AG09309 (cell line): ENCODE results near the gene TMCC2.

Experiments
- DNase-seq: peaks from one replicate; pipeline ENCODE4 v3.0.0-alpha.2; 2010; ENCODE audit warnings: low read depth
- H3K4me3 ChIP-seq: 2 replicates; pipeline ENCODE4 v1.5.1; 2011; ENCODE audit warnings: mild to moderate bottlenecking, low read depth, low read length, moderate library complexity; ENCODE audit not compliant: control insufficient read depth
- TF ChIP-seq, protein P1 (sequence below): IDR thresholded peaks from 2 replicates; pipeline ENCODE4 v1.5.1; 2011; ENCODE audit warnings: mild to moderate bottlenecking, low read depth, low read length, inconsistent platforms; ENCODE audit not compliant: insufficient read depth, control insufficient read depth; ENCODE audit errors: missing control alignments

Gene TMCC2

DNA sequence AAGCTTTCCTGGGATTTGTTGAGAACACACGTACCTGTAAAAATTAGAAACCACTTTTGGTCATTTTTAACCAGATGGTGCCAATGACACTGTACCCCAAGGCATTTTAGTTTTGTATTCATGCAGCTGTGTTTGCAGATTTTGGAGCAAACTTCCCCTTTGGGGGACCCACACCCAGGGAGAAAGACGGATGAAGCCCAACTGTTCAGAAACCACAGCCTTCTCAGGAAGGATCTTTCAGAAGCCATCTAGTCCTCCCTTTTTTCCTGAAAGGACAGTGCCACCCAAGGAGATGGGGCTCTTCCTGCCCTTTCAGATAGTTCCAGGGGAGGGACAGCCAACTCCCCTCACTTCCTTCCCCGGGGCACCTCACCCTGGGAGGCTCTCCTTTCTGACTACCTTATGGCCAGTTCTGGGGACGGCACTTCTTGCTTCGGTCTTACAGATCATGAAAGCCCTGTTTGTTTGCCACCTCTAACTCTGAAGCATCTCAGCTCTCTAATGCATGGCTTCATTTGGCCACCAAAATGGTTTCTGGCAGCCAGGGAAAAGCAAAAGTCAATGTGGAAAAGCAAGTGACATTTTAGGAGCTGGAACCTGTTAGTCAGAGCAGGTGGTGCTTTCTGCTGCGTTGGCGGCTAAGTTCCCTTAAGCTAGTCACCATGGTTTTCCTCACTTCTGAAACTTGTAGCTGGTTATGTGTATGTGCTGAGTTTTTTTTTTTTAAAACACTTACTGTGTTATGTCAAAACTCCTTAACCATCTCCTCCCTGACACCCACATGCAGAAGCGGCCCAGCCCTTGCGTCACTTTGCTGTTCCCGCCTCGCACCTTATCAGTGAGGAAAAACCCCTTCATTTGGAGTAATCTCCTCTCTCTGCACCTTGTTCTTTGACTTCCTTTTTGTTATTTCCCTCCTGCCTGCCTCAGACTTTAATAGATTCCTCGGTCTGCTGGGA lies 10.1 kb downstream of the TMCC2 start:
- TF ChIP-seq, protein P1, sequence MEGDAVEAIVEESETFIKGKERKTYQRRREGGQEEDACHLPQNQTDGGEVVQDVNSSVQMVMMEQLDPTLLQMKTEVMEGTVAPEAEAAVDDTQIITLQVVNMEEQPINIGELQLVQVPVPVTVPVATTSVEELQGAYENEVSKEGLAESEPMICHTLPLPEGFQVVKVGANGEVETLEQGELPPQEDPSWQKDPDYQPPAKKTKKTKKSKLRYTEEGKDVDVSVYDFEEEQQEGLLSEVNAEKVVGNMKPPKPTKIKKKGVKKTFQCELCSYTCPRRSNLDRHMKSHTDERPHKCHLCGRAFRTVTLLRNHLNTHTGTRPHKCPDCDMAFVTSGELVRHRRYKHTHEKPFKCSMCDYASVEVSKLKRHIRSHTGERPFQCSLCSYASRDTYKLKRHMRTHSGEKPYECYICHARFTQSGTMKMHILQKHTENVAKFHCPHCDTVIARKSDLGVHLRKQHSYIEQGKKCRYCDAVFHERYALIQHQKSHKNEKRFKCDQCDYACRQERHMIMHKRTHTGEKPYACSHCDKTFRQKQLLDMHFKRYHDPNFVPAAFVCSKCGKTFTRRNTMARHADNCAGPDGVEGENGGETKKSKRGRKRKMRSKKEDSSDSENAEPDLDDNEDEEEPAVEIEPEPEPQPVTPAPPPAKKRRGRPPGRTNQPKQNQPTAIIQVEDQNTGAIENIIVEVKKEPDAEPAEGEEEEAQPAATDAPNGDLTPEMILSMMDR = no peak
- H3K4me3 ChIP-seq = no peak overlapping the region
- DNase-seq = no peak

DNA sequence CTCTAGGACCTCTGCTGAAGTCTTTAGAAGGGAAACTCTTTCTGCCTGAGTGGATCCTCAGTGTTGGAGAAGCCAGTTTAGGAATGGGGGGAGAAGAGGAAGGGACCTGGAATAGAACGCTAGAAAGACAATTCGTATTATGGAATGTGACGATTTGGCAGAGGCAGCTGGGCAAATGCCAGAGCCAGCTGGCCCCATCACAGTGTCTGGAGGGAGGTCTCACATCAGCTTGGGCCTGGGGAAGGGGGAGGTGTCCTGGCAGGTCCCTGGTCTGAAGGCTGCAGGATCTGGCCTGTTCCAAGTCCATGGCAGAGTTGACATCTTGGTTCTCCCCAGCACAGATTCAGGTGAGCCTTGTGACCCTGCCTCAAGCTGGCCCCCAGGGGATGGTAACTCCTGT lies 11.3 kb downstream of the TMCC2 start:
- TF ChIP-seq, protein P1 = no peak
- H3K4me3 ChIP-seq = no peak overlapping the region
- DNase-seq = no peak

DNA sequence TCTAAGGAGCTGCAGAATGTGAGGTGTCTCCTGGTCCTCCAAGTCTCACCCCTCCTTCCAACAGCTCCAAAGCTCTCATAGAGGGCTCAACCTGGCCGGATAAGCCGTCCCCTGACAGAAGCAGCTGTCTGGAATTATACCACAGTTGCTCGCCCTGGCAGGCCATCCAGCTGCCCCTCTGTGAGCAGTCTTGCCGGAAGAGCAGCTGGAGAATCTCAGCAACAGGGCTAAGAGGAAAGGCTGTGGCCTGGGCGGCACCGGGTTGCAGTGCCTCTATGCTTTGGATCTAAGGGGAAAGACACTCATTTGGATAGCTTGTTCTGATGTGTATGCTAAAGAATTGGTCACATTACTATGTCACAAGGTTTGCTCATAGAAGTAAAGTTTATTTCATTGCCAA lies 12.4 kb downstream of the TMCC2 start:
- no peak overlapping the region for H3K4me3 ChIP-seq
- DNase-seq = no peak
- TF ChIP-seq, protein P1 = no peak

DNA sequence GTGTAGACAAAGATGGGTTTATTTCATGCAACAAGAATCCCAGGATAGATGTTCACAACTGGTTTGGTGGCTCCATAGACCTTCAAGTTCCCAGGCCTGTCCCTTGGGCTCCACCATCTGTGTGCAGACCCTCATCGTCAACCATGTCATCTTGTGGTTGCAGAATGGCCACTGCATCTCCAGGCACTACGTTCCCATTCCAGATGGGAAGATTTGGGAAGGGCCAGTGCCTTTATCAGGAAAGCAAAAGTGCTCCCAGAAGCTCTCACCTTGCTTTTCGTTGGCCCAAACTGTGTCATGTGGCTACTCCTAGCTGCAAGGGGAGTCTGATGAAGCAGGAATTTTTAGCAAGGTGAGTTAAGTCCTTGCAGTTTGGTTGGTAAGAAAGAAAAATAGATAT lies 12.8 kb downstream of the TMCC2 start:
- no peak for DNase-seq
- TF ChIP-seq, protein P1 = no peak
- no peak overlapping the region for H3K4me3 ChIP-seq

DNA sequence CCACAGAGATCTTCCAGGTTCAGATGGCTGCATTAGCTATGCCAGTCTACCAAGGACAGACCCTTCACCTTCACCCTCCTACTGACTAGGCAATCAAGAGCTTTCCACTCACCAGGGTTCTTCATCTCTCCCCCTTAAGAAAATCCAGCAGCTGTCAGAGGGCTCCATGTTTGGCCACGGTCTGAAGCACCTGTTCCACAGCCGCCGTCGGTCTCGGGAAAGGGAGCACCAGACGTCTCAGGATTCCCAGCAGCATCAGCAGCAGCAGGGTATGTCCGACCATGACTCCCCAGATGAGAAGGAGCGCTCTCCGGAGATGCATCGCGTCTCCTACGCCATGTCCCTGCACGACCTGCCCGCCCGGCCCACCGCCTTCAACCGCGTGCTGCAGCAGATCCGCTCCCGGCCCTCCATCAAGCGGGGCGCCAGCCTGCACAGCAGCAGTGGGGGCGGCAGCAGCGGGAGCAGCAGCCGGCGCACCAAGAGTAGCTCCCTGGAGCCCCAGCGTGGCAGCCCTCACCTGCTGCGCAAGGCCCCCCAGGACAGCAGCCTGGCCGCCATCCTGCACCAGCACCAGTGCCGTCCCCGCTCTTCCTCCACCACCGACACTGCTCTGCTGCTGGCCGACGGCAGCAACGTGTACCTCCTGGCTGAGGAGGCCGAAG lies 13.8 kb downstream of the TMCC2 start:
- DNase-seq = no peak
- TF ChIP-seq, protein P1 = no peak
- no peak overlapping the region for H3K4me3 ChIP-seq

DNA sequence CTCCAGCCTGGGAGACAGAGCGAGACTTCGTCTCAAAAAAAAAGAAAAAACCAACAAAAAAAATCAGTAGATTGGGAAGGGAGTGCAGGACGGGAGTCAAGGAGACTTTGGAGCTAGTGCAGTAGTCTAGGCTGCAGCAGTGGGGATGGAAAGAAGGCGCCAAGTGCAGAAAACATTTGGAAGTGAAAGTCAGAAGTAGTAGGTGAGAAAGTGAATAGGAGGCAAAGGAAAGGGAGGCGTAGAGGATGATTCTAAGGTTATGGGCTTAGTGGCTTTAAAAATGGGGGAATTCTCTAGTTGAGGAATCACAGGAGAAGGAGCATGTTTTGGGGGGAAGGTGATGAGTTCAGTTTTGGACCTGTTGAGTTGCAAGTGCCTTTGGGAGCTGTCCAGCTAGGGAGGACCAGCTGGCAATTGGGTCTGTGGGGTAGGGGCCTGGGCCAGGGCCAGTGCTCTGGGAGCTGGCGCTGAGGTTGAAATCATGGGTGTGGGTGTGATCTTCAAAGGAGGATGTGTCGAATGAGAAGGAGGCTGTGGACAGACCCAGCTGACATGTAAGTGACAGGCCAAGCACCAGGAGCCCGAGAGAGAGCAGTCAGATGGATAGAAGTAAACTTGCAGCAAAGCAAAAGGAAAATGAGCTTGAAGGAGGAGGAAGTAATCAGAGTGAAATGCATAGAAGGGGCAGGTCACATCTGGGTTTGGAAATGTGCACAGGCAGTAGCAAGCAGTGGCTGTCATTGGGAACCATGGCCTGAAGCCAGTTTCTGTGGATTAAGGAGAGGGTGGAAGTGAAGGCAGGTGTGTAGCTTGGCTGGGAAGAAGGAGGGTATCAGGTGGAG lies 15.8 kb downstream of the TMCC2 start:
- no peak for DNase-seq
- TF ChIP-seq, protein P1 = no peak
- H3K4me3 ChIP-seq = no peak overlapping the region
